Endothelial cell (in vitro differentiated cells): Measurements from ENCODE around the gene TMEM165. TPM values are rescaled to one million over a fixed set of nuclear protein-coding genes. Genes with fewer than 3 reads are reported as not detected.

Source experiments
- DNase-seq: peaks from one replicate; pipeline ENCODE4 v3.0.0; 2021; ENCODE audit warnings: low spot score
- H3K27ac Mint-ChIP-seq: one replicate; pipeline ENCODE4 v1.8.0; 2021; ENCODE audit warnings: mixed read lengths, inconsistent platforms; ENCODE audit not compliant: unreplicated experiment
- H3K27me3 Mint-ChIP-seq: one replicate; pipeline ENCODE4 v1.8.0; 2021; ENCODE audit warnings: mild to moderate bottlenecking, moderate library complexity, mixed read lengths, inconsistent platforms; ENCODE audit not compliant: unreplicated experiment
- H3K36me3 Mint-ChIP-seq: one replicate; pipeline ENCODE4 v1.8.0; 2021; ENCODE audit warnings: mild to moderate bottlenecking, low read depth, mixed read lengths, inconsistent platforms; ENCODE audit not compliant: unreplicated experiment
- H3K4me1 Mint-ChIP-seq: one replicate; pipeline ENCODE4 v1.8.0; 2021; ENCODE audit warnings: mild to moderate bottlenecking, mixed read lengths, inconsistent platforms; ENCODE audit not compliant: unreplicated experiment
- H3K4me3 Mint-ChIP-seq: one replicate; pipeline ENCODE4 v1.8.0; 2021; ENCODE audit warnings: mild to moderate bottlenecking, mixed read lengths, inconsistent platforms; ENCODE audit not compliant: unreplicated experiment
- H3K9me3 Mint-ChIP-seq: one replicate; pipeline ENCODE4 v1.8.0; 2021; ENCODE audit warnings: mixed read lengths, inconsistent platforms; ENCODE audit not compliant: unreplicated experiment
- CTCF ChIP-seq: fragments of 200-600 bp; sonication (generic); IDR thresholded peaks from one replicate; pipeline ENCODE4 v1.5.0; 2021; ENCODE audit warnings: antibody characterized with exemption; ENCODE audit not compliant: unreplicated experiment
- total RNA-seq: library from RNA; stranded (reverse); fragmentation: NEBNext Ultra II Directional; extraction: Animal tissue kit (Norgen Biotek cat#: 25700); gene quantifications from one replicate; pipeline ENCODE4 v1.2.1, GENCODE V29; 2021; ENCODE audit not compliant: unreplicated experiment

Gene TMEM165
- total RNA-seq, 1 donor from 2014 or later, result 197 TPM

- no peak for DNase-seq
- TF ChIP-seq CTCF, result no peak
- H3K27me3 Mint-ChIP-seq, result peaks cover 3% of the 10 kb centered on the region
- H3K27ac Mint-ChIP-seq, result no peak overlapping the region
- no peaks in the 10 kb centered on the region for H3K9me3 Mint-ChIP-seq
- peaks cover 45% of the 10 kb centered on the region for H3K4me1 Mint-ChIP-seq
- peaks cover 23% of the 10 kb centered on the region for H3K36me3 Mint-ChIP-seq
- H3K4me3 Mint-ChIP-seq, result peak overlapping the region; percentile 3
These were observed 25.8 kb upstream of the TMEM165 start for GRCh38 chr4:55369968-55370367.

- no peaks in the 10 kb centered on the region for H3K9me3 Mint-ChIP-seq
- DNase-seq, result no peak
- H3K4me3 Mint-ChIP-seq, result no peak overlapping the region
- H3K4me1 Mint-ChIP-seq, result peaks cover 30% of the 10 kb centered on the region
- H3K36me3 Mint-ChIP-seq, result peaks cover 18% of the 10 kb centered on the region
- no peak for TF ChIP-seq CTCF
- no peaks in the 10 kb centered on the region for H3K27me3 Mint-ChIP-seq
- no peak overlapping the region for H3K27ac Mint-ChIP-seq
These were observed 23.5 kb upstream of the TMEM165 start for GRCh38 chr4:55372259-55372658.

GRCh38 chr4:55373461-55373860, 22.3 kb upstream of the TMEM165 start:
- no peaks in the 10 kb centered on the region for H3K27me3 Mint-ChIP-seq
- H3K4me1 Mint-ChIP-seq, result peaks cover 28% of the 10 kb centered on the region
- no peak for DNase-seq
- TF ChIP-seq CTCF, result no peak
- H3K36me3 Mint-ChIP-seq, result peaks cover 18% of the 10 kb centered on the region
- no peaks in the 10 kb centered on the region for H3K9me3 Mint-ChIP-seq
- no peak overlapping the region for H3K4me3 Mint-ChIP-seq
- H3K27ac Mint-ChIP-seq, result no peak overlapping the region

- H3K4me1 Mint-ChIP-seq, result peaks cover 36% of the 10 kb centered on the region
- TF ChIP-seq CTCF, result no peak
- peaks cover 3% of the 10 kb centered on the region for H3K36me3 Mint-ChIP-seq
These were observed 19.1 kb upstream of the TMEM165 start for GRCh38 chr4:55376698-55377097.

GRCh38 chr4:55378617-55379467, 16.9 kb upstream of the TMEM165 start:
- H3K9me3 Mint-ChIP-seq, result no peaks in the 10 kb centered on the region
- no peak overlapping the region for H3K27ac Mint-ChIP-seq
- peaks cover 27% of the 10 kb centered on the region for H3K4me1 Mint-ChIP-seq
- no peaks in the 10 kb centered on the region for H3K27me3 Mint-ChIP-seq
- DNase-seq, result no peak
- no peak overlapping the region for H3K4me3 Mint-ChIP-seq
- no peak for TF ChIP-seq CTCF
- peaks cover 3% of the 10 kb centered on the region for H3K36me3 Mint-ChIP-seq

More at GRCh38 chr4:55376698-55377097, 19.1 kb upstream of the TMEM165 start:
- no peak overlapping the region for H3K4me3 Mint-ChIP-seq
- H3K27ac Mint-ChIP-seq, result no peak overlapping the region
- H3K9me3 Mint-ChIP-seq, result no peaks in the 10 kb centered on the region
- DNase-seq, result no peak
- no peaks in the 10 kb centered on the region for H3K27me3 Mint-ChIP-seq
